Measurements from ENCODE around the gene FN3K.

- TF ChIP-seq CTCF (IDR thresholded peaks at IDR 0.05), result no peak
- TF ChIP-seq POLR2A (IDR thresholded peaks at IDR 0.05; ENCODE audit: low read depth), result no peak
- no peak for TF ChIP-seq POLR2AphosphoS5 (IDR thresholded peaks at IDR 0.05)
- no peak for TF ChIP-seq EP300 (IDR thresholded peaks at IDR 0.05)
These were observed 55.0 kb downstream of the FN3K start for GRCh38 chr17:82790391-82790790.

All from esophagus muscularis mucosa (tissue), 4 donors.